HG03280 (cell line): ENCODE results near the gene HDDC3.

Experiments used
- ATAC-seq: cut with Tn5 transposase; IDR thresholded peaks from one replicate; pipeline ENCODE4 v1.9.1; 2021; ENCODE audit warnings: mild to moderate bottlenecking, moderate library complexity; ENCODE audit not compliant: unreplicated experiment

HDDC3 gene

DNA sequence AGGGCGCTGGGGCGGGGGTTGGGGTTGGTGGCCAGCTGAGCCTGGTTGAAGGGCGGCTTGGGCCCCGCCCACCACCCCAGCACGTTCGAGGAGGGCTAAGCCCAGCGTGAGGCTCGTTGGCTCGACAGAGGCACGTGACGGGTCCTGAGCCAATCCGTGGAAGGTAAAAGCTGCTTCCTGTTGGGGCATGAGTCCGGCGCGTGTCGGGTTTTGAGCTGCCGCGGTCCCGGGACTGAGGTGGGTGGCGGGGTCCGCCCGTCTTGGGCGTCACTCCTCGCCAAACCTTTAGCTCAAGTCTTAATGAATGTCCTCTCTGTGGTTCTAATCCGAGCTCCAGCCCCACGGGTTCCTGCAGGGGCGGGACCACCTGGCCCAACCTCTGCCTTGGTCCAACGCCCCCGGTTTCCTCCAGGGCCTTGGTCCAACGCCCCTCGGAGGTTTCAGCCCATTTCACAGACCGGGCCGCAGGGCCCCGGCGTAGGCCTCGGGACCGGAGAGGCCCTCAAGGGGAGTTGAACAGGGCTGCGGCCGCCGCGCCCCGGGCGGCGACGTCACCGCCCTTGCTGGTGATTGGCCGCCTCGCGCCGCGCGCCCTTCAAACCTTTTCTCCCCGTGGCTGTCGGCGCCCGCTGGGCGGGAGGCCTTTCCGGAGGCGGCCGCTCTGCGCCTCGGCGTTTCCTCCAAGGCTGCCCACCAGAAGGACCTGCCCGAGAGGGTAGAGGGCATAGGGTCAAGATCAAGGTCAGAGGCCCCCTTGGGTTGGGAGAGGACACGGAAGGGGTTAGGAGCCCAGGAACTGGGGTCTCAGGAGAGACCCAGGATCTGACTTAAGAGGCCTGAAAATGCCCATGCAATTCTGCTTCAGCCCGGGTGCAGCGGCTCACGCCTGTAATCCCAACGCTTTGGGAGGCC is 22.6 kb upstream of the HDDC3 start, which contains the start of gene RCCD1:
RCCD1 (plus strand) TSS at position 173 of the 912 bp plus-strand sequence. CDS start 1,851 bp downstream, outside the sequence.
- peak; percentile 89 for ATAC-seq

DNA sequence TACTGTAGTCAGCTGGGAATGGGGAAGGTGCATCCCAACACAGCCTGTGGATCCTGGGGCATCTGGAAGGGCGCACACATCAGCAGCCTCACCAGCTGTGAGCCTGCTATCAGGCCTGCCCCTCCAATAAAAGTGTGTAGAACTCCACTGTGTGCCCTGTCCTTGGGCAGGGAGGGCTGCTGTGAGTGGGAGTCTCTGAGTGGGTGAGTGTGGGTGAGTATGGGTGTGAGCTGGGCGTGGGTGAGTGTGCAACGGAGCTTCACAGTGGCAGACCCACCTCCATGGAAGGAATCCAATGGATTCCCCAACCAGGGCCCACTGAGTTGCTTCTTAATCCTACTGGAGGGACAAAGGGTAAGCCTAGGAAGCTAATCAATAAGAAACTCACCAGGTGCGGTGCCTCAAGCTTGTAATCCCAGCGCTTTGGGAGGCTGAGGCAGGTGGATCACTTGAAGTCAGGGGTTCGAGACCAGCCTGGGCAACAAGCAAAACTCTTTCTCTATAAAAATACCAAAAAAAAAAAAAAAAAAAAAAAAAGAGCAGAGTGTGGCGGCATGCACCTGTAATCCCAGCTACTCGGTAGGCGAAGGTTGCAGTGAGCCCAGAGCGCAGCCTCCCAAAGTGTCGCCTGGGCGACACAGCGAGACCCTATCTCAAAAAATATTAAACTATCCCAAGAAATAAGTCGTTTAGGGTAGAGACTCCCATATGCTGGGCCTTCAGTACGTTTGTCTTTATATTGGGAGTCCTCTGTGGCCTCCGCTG is 21.8 kb upstream of the HDDC3 start:
- no peak for ATAC-seq

DNA sequence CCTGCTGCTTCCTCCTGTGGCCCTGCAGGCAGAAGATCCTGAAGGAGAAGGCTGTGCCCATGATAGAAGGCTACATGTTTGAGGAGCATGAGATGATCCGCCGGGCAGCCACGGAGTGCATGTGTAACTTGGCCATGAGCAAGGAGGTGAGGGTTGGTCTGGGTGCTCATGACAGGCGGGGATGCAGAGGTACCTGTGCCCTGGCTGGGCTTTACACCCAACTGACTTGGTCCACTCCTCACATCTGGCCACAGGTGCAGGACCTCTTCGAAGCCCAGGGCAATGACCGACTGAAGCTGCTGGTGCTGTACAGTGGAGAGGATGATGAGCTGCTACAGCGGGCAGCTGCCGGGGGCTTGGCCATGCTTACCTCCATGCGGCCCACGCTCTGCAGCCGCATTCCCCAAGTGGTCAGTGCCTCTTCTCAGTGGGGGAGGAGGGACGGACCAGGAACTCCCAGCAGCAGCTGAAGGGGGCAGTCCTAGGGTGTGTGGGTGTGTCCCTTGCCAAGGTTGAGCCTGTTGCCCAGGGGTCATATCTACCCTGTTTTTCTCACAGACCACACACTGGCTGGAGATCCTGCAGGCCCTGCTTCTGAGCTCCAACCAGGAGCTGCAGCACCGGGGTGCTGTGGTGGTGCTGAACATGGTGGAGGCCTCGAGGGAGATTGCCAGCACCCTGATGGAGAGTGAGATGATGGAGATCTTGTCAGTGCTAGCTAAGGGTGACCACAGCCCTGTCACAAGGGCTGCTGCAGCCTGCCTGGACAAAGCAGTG is 20.7 kb upstream of the HDDC3 start:
- ATAC-seq, result no peak

DNA sequence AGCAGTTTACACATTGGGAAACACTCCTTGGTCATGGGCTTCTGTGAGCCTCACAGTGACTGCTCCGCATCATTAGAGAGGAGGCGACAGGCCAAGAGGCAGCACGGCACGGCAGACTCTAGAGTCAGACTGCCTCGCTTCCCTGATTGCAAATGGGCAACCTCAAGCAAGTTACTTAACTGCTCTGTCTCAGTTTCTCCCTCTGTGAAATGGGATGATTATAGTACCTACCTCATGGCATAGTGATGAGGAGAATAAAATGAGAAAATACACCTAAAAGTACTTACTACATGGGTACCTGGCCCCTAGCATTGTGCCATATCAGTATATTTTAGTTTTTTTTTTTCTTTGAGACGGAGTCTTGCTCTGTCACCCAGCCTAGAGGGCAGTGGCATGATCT is 18.3 kb upstream of the HDDC3 start:
- no peak for ATAC-seq

DNA sequence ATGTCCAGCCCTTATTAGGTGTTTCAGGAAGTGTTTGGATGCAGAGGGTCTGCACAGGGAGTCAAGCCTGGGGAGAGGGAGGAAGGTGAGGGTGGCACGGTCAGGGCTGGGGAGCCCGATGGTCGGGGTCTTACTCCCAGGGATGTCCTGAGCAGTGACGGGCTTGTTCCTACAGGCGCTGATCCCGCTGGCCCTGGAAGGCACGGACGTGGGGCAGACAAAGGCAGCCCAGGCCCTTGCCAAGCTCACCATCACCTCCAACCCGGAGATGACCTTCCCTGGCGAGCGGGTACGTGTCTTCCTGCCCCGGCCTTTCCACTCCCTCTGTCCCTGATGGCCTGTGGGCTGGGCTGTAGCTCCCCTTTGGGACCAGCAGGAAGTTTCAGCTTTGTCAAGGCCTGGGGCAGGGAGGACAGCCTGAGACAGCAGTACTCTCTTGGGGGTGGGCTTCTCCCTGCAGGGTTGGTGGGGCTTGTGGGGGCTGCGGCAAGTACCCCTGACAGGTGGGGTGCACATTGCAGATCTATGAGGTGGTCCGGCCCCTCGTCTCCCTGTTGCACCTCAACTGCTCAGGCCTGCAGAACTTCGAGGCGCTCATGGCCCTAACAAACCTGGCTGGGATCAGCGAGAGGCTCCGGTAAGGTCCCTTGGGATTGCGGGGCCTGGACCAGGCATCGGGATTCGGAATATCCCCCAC is 17.8 kb upstream of the HDDC3 start:
- ATAC-seq, result no peak

DNA sequence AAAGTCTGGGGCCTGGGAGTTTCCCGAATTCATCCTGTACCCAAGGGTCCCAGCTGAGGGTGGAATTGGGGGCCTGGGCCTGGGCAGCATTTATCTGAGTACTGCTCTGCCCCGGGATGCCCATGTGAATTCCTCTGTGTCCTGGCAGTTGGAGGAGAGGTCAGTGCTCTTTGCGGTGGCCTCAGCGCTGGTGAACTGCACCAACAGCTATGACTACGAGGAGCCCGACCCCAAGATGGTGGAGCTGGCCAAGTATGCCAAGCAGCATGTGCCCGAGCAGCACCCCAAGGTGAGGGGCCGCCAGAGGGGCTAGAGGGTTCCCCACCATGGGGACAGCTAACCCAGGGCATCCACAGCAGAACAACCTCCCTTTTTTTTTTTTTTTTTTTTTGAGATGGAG is 16.2 kb upstream of the HDDC3 start:
- ATAC-seq, result no peak

DNA sequence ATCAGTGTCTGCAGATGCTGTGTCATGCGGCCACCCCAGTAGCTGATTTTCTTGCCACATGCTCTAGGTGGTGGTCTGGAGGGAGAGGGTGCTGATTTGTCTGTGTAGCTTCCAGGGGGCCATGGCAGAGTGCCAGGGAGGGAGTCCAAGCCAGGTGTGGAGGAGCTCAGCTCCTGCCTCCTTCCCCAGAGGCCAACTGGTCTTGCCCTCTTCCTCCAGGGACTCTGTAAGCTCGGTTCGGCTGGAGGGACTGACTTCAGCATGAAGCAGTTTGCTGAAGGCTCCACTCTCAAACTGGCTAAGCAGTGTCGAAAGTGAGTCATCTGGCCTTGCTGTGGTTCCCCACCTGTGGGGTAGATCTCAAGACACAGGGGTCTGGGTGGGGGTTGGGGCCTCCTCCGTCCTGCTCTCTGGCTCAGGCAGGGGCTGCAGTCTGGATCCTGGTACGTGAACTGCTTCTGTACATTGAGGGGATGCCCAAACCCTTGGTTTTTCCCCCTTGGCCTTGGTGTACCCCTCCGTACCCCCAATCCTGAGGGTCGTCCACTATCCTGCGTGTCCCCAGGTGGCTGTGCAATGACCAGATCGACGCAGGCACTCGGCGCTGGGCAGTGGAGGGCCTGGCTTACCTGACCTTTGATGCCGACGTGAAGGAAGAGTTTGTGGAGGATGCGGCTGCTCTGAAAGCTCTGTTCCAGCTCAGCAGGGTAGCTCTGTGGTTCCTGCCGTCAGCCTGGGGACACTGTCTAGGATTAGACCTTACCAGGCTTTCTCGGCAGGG is 15.4 kb upstream of the HDDC3 start:
- no peak for ATAC-seq

DNA sequence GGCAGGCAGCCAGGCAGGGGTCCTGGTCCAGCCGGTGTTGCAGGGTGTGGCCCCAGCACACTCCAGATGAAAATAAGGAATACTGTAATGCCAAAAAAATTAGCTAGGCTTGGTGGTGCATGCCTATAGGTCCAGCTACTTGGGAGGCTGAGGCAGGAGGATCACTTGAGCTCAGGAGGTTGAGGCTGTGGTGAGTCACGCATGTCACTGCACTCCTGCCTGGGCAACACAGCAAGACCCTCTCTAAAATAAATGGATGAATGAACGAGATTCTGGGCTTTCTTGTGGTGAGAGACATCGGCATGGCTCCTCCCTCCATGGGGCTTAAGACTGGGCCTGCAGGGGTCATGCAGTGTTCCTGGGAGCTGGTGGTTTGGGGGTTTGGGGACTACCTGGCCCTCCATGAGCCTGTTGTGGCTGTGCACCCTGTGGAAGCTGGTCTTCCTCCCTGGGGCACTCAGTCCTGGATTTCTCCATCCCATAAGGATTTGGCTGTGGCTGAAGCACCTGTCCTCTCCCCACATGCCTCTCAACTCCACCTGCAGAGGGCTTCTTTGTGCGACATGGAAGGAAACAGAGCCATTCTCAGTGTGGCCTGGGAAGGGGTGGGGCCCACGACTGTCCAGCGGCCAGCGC is 14.7 kb upstream of the HDDC3 start:
- no peak for ATAC-seq

DNA sequence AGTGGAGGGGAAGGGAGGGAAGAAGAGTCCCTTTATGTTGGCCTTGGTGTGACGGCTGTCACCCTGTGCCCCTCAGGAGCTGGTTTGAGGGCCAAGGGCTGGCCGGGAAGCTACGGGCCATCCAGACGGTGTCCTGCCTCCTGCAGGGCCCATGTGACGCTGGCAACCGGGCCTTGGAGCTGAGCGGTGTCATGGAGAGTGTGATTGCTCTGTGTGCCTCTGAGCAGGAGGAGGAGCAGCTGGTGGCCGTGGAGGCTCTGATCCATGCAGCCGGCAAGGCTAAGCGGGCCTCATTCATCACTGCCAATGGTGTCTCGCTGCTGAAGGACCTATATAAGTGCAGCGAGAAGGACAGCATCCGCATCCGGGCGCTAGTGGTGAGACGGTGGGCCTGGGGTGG is 14.2 kb upstream of the HDDC3 start:
- ATAC-seq, result no peak

DNA sequence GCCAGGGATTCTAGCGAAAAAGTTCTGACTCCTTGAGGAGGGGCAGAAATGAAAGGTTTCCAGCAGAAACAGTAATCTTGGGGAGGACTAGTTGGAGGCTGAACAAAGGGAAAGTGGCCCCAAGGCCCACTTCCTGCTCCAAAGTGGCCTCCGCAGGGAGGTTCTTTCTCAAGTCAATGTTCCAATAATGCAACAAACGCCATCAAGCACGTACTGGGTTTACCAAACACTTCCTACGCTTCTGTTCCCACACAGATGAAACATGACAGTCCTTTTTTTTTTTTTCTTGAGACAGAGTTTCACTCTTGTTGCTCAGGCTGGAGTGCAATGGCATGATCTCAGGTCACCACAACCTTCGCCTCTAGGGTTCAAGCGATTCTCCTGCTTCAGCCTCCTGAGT is 12.7 kb upstream of the HDDC3 start:
- ATAC-seq, result no peak

DNA sequence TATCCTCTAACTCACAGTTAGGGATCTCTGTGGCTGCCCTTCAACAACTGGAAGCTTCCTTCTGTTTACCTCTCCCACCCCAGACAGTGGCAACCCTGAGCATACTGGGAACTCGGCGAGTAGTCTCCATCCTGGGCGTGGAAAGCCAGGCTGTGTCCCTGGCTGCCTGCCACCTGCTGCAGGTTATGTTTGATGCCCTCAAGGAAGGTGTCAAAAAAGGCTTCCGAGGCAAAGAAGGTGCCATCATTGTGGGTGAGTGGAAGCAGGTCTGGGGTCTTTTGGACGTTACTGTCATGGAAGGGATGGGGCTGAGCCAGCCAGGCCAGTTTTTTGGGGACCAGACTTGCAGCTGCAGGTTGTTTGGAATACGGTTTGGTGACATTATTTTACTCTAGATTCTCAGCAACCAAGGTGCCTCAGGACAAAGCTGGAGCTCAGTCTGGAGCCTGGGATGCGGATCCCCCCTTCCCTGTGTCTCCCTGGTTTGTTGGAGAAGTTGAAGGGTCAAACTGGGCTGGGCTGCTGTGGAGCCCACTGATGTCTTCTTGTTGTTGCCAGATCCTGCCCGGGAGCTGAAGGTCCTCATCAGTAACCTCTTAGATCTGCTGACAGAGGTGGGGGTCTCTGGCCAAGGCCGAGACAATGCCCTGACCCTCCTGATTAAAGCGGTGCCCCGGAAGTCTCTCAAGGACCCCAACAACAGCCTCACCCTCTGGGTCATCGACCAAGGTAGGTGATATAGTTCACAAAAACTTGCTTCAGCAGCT is 10.2 kb upstream of the HDDC3 start:
- no peak for ATAC-seq

DNA sequence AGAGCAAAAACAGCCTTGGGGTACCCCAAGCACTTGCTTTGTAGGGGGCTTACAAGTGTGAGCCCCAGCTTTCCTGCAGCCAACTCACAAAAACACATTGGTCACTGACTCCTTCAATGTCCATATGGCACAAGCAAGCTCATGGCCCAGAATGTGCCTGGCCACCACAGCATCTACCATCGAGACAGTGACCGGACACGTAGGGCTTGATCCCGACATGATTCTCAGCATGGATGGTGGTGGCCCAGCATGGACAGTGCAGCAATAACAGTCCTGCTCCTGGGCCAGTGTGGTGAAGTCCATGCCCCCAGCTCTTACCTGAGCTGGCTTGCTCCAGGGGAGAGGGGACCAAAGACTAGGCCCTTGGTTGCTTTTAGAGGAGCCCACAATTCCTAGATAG is 8.7 kb upstream of the HDDC3 start:
- ATAC-seq, result no peak

DNA sequence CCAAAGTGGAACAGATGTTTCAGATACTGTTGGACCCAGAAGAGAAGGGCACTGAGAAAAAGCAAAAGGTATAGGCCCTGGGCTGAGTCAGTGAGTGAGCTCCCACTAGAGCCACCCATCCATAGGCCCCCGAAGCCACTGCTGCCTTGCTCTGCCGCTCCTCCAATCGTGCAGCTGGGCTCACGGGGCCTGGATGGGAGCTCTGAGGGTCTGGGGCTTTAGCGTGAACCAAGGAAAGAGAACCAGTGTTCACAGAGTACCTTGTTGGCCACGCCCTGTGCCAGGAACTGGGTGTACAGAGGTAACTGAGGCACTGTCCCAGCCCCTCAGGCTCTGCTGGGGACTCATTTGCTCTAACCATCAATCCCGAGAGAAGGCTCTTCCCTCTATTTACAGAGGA is 7.4 kb upstream of the HDDC3 start:
- no peak for ATAC-seq

DNA sequence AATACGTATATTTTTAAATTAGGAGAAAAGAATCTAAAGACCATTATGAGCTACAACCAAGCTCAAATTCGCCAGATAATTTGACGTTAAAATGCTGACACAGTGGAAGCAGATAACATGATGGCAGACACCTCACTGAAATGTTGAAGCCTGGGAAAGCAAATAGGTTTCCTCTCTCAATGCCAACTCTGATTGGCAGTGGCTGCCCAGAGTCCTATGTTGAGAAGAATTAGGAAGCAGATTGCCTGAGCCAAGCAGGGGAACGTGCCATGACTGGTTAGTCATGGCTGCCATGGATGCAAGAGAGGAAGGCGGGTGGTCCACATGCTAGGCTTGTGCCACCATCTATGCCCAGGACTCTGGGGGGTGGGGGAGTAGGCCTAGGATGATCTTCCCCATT is 5.9 kb upstream of the HDDC3 start:
- no peak for ATAC-seq

DNA sequence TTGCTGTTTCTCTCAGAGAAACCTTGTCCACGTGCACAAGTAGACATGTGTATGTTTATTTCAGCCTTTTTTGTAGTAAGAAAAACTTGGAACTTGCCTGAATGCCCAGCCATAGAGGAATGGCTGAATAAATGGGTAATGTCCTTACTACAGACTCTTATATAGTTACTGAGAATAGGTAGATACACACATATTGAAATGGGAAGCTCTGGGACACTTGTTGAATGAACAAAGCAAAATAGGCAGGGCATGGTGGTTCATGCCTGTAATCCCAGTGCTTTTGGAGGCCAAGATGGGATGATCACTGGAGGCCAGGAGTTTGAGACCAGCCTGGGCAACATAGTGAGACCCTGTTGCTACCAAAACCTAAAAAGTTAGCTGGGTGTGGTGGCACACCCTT is 4.5 kb upstream of the HDDC3 start:
- ATAC-seq, result no peak

DNA sequence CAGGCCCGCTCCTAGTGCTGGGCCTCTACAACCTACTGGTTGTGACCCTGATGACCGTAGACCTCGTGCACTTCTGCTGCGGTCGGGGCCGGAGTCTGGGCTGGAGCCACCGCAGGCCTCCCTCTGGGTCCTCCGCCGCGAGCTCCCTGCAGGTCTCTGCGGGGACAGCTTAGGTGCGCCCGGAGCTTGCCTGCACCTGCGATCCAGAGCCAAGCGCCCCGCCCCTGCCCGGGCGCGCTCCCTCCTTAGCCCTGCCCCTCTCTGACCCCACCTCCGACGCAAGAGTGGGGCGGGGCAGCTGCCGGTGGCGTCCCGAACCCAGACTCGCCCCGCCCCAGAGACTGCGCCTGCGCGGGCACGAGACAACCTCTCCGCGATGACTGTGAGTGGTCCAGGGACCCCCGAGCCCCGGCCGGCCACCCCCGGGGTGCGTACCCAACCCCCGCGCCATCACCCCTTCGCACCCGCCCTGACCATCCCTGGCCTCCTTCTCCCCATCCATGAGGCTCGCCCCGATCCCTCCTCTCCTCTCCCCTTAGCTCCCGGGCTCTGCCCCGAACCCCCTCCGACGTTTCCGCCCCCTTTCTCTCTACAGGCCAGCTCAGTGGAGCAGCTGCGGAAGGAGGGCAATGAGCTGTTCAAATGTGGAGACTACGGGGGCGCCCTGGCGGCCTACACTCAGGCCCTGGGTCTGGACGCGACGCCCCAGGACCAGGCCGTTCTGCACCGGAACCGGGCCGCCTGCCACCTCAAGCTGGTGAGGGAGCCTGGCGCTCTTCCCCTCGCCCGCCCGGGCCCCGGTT is 2.8 kb upstream of the HDDC3 start, which contains the start of gene UNC45A:
UNC45A (plus strand) TSS at position 337 of the 803 bp plus-strand sequence; CDS start at position 377, 40 bp downstream.
- peak; percentile 66 for ATAC-seq

DNA sequence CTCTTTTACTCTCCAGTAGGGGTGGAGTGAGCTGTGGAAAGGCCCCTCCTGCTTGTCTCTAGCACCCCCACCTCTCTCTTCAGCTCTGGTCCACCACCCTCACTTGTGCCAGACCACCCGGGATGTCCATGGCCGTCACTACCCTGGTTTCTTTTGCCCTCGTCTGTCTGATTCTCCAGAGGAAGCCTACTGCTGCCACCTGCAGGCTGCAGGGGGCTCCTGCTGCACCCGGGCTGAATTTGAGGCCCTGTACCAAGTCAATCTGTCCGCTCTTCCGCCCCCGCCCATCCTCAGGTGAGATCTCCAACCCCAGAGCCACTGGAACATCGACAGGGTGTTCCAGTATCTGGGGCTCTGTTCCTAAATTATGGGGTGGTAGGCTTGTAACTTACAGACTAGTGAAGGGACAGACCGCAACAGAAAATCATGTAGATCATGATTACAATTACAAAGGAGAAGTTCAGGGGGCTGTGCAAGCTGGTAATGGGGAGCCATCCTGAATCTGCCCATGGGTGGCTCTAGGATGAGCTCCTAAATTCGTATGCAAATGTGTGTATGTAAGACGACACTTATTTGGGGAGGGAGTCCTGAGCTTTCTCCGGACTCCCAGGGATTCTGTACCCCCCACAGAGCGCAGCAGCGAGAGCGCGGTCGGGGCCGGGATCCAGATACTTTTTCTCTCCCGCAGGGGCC is 2.1 kb upstream of the HDDC3 start:
- peak; percentile 27 for ATAC-seq
